HG03135 (cell line): Measurements from ENCODE around the gene KCTD7.
"Not testable (repeated sequence)": the region's sequence is repeated elsewhere in the genome, so short reads cannot be mapped to it uniquely, and the experiment has no call there.

Experiments
- ATAC-seq: cut with Tn5 transposase; IDR thresholded peaks from one replicate; pipeline ENCODE4 v1.9.1; 2021; ENCODE audit warnings: mild to moderate bottlenecking, moderate library complexity; ENCODE audit not compliant: unreplicated experiment

The KCTD7 gene

GRCh38 chr7:66651026-66651425, 22.3 kb downstream of the KCTD7 start:
- not testable (repeated sequence) for ATAC-seq

GRCh38 chr7:66653719-66654274, 25.1 kb downstream of the KCTD7 start:
- ATAC-seq, result not testable (repeated sequence)

- ATAC-seq, result peak; percentile 96
These were observed 25.8 kb downstream of the KCTD7 start for GRCh38 chr7:66654275-66655112.

GRCh38 chr7:66655113-66655806, 26.6 kb downstream of the KCTD7 start:
- ATAC-seq, result peak; percentile 7

GRCh38 chr7:66655826-66656485, 27.3 kb downstream of the KCTD7 start:
- ATAC-seq, result not testable (repeated sequence)

GRCh38 chr7:66657798-66658197, 29.1 kb downstream of the KCTD7 start:
- no peak for ATAC-seq

- no peak for ATAC-seq
These were observed 34.1 kb downstream of the KCTD7 start for GRCh38 chr7:66662646-66663264.

GRCh38 chr7:66664590-66665293, 36.1 kb downstream of the KCTD7 start:
- ATAC-seq, result no peak

GRCh38 chr7:66666313-66666952, 37.8 kb downstream of the KCTD7 start:
- ATAC-seq, result no peak

GRCh38 chr7:66667023-66667728, 38.5 kb downstream of the KCTD7 start:
- ATAC-seq, result no peak

GRCh38 chr7:66668112-66668511, 39.4 kb downstream of the KCTD7 start:
- no peak for ATAC-seq

- ATAC-seq, result no peak
These were observed 40.0 kb downstream of the KCTD7 start for GRCh38 chr7:66668677-66669076.

GRCh38 chr7:66669088-66669487, 40.4 kb downstream of the KCTD7 start:
- ATAC-seq, result no peak

GRCh38 chr7:66669496-66669895, 40.8 kb downstream of the KCTD7 start:
- no peak for ATAC-seq

- ATAC-seq, result no peak
These were observed 42.4 kb downstream of the KCTD7 start for GRCh38 chr7:66671034-66671433.

- ATAC-seq, result not testable (repeated sequence)
These were observed 42.8 kb downstream of the KCTD7 start for GRCh38 chr7:66671486-66671885.

GRCh38 chr7:66672432-66673123, 43.9 kb downstream of the KCTD7 start:
- ATAC-seq, result not testable (repeated sequence)

- not testable (repeated sequence) for ATAC-seq
These were observed 44.5 kb downstream of the KCTD7 start for GRCh38 chr7:66673124-66673640.
